HG02588 (cell line): ENCODE measurements around the gene GLG1.
"Not testable (repeated sequence)": the region's sequence is repeated elsewhere in the genome, so short reads cannot be mapped to it uniquely, and the experiment has no call there.

ENCODE experiments used
- ATAC-seq: cut with Tn5 transposase; IDR thresholded peaks from one replicate; pipeline ENCODE4 v1.9.1; 2021; ENCODE audit warnings: mild to moderate bottlenecking, moderate library complexity; ENCODE audit not compliant: unreplicated experiment

The GLG1 gene

GRCh38 chr16:74575807-74576643 is 30.9 kb downstream of the GLG1 start:
- no peak for ATAC-seq

- ATAC-seq, result no peak
Measured at GRCh38 chr16:74575175-74575806, 31.6 kb downstream of the GLG1 start.

GRCh38 chr16:74574146-74574545 is 32.8 kb downstream of the GLG1 start:
- no peak for ATAC-seq

GRCh38 chr16:74573622-74574021 is 33.3 kb downstream of the GLG1 start:
- no peak for ATAC-seq

GRCh38 chr16:74570412-74571301 is 36.3 kb downstream of the GLG1 start:
- no peak for ATAC-seq

- ATAC-seq, result no peak
Measured at GRCh38 chr16:74568961-74569631, 37.8 kb downstream of the GLG1 start.

GRCh38 chr16:74567901-74568300 is 39.0 kb downstream of the GLG1 start:
- ATAC-seq, result no peak

- ATAC-seq, result no peak
Measured at GRCh38 chr16:74565378-74565777, 41.5 kb downstream of the GLG1 start.

- ATAC-seq, result no peak
Measured at GRCh38 chr16:74564451-74564984, 42.4 kb downstream of the GLG1 start.

- no peak for ATAC-seq
Measured at GRCh38 chr16:74563828-74564263, 43.1 kb downstream of the GLG1 start.

GRCh38 chr16:74562117-74562516 is 44.8 kb downstream of the GLG1 start:
- no peak for ATAC-seq

- no peak for ATAC-seq
Measured at GRCh38 chr16:74561626-74562025, 45.3 kb downstream of the GLG1 start.

- ATAC-seq, result no peak
Measured at GRCh38 chr16:74560912-74561311, 46.0 kb downstream of the GLG1 start.

GRCh38 chr16:74558873-74559272 is 48.0 kb downstream of the GLG1 start:
- ATAC-seq, result no peak

- ATAC-seq, result no peak
Measured at GRCh38 chr16:74557275-74557674, 49.6 kb downstream of the GLG1 start.

GRCh38 chr16:74556375-74556922 is 50.5 kb downstream of the GLG1 start:
- ATAC-seq, result no peak

GRCh38 chr16:74552357-74552756 is 54.6 kb downstream of the GLG1 start:
- ATAC-seq, result not testable (repeated sequence)

GRCh38 chr16:74550227-74551019 is 56.5 kb downstream of the GLG1 start:
- ATAC-seq, result not testable (repeated sequence)

GRCh38 chr16:74546112-74546511 is 60.8 kb downstream of the GLG1 start:
- not testable (repeated sequence) for ATAC-seq
